A673 (cell line): Measurements from ENCODE around the gene ANKS3. TPM values are rescaled to one million over a fixed set of nuclear protein-coding genes. Genes with fewer than 3 reads are reported as not detected.

Experiments used
- BruUV-seq: library from RNA; stranded (reverse); fragments of 400-500 nt; replicated peaks from 2 replicates; lab custom pipeline; 2021; lab: Mats Ljungman, UMichigan
- CTCF ChIA-PET: fragments of 300-600 bp; sonication (Branson Sonifier 250); formaldehyde crosslinking; loops from one replicate; lab custom pipeline; 2022; ENCODE audit warnings: antibody characterized with exemption; lab: Charles Lee
- POLR2A ChIA-PET: fragments of 300-600 bp; sonication (Branson Sonifier 250); formaldehyde crosslinking; loops from one replicate; lab custom pipeline; 2022; ENCODE audit warnings: antibody characterized with exemption; ENCODE audit not compliant: low non-redundant PET; lab: Charles Lee
- DNase-seq: peaks from one replicate; pipeline ENCODE4 v3.0.0-alpha.2; 2015; ENCODE audit warnings: low spot score
- H3K27ac ChIP-seq: fragments of 200-600 bp; sonication (generic); 2 replicates; pipeline ENCODE4 v1.5.1; 2016; ENCODE audit warnings: mixed run types, low read depth, mild to moderate bottlenecking, mixed read lengths, antibody characterized with exemption, low read length; ENCODE audit not compliant: poor library complexity, severe bottlenecking
- H3K27me3 ChIP-seq: fragments of 200-600 bp; sonication (generic); replicated peaks from 2 replicates; pipeline ENCODE4 v1.6.1; 2017; ENCODE audit warnings: mixed run types, low read depth, mild to moderate bottlenecking, mixed read lengths, antibody characterized with exemption, low read length; ENCODE audit not compliant: insufficient read depth, poor library complexity
- H3K36me3 ChIP-seq: fragments of 200-600 bp; sonication (generic); 2 replicates; pipeline ENCODE4 v1.6.1; 2016; ENCODE audit warnings: mixed run types, mild to moderate bottlenecking, mixed read lengths, antibody characterized with exemption, low read length; ENCODE audit not compliant: insufficient read depth, poor library complexity, severe bottlenecking
- H3K4me1 ChIP-seq: fragments of 200-600 bp; sonication (generic); 2 replicates; pipeline ENCODE4 v1.6.1; 2017; ENCODE audit warnings: mixed run types, mild to moderate bottlenecking, mixed read lengths, antibody characterized with exemption, low read length; ENCODE audit not compliant: insufficient read depth, poor library complexity, severe bottlenecking
- H3K4me3 ChIP-seq: fragments of 200-600 bp; sonication (generic); 2 replicates; pipeline ENCODE4 v1.5.1; 2016; ENCODE audit warnings: low read depth, mixed run types, mild to moderate bottlenecking, mixed read lengths, low read length; ENCODE audit not compliant: poor library complexity, severe bottlenecking
- H3K9me3 ChIP-seq: fragments of 200-600 bp; sonication (generic); 2 replicates; pipeline ENCODE4 v1.6.1; 2016; ENCODE audit warnings: mixed run types, low read depth, mild to moderate bottlenecking, mixed read lengths, antibody characterized with exemption, low read length; ENCODE audit not compliant: poor library complexity, severe bottlenecking
- CTCF ChIP-seq: fragments of 300-800, 200-600 bp; sonication (generic); conservative IDR thresholded peaks from 2 replicates; pipeline ENCODE4 v1.5.1; 2017; ENCODE audit warnings: low read depth, mild to moderate bottlenecking, antibody characterized with exemption, low read length, moderate library complexity, mixed read lengths
- EZH2 ChIP-seq: fragments of 200-600 bp; sonication (generic); IDR thresholded peaks from 2 replicates; pipeline ENCODE4 v1.6.1; 2017; ENCODE audit warnings: borderline replicate concordance, low read depth, mild to moderate bottlenecking, mixed read lengths, antibody characterized with exemption, low read length; ENCODE audit not compliant: poor library complexity, severe bottlenecking
- intact Hi-C: fragments of 100-400 bp; cut with micrococcal nuclease; formaldehyde crosslinking; loops from one replicate; pipeline ENCODE4 v1.10.0; 2022; ENCODE audit not compliant: unreplicated experiment
- total RNA-seq: library from RNA; stranded (reverse); gene quantifications from 2 replicates; pipeline ENCODE4 v1.2.3, GENCODE V29; 2021

Gene ANKS3
- total RNA-seq, 1 experiment from 2014 or later: 26.9 TPM

GRCh38 chr16:4656221-4656620, 77.8 kb downstream of the ANKS3 start:
- ChIA-PET POLR2A (interaction anchor here (0.5 kb wide), 1 partner anchor 26 kb away, joined by 10 read pairs; no protein-coding TSS in a partner anchor), CTCF (no interaction called here)
- intact Hi-C loops: no loop called here
- Histone ChIP-seq H3K4me3 (no peak overlapping the region), H3K9me3 (no peaks in the 10 kb centered on the region), H3K4me1 (no peaks in the 10 kb centered on the region), H3K27ac (no peak overlapping the region), H3K36me3 (peaks cover 4% of the 10 kb centered on the region), H3K27me3 (no peaks in the 10 kb centered on the region)
- no TSS peak for BruUV-seq
- DNase-seq: no peak
- TF ChIP-seq EZH2 (no peak), CTCF (no peak)

- no peak for TF ChIP-seq EZH2
- Histone ChIP-seq H3K27ac (no peak overlapping the region), H3K36me3 (peaks cover 7% of the 10 kb centered on the region), H3K4me3 (no peak overlapping the region), H3K4me1 (no peaks in the 10 kb centered on the region), H3K9me3 (no peaks in the 10 kb centered on the region), H3K27me3 (no peaks in the 10 kb centered on the region)
- POLR2A ChIA-PET: interaction anchor here (0.5 kb wide), 1 partner anchor 25 kb away, joined by 10 read pairs; no protein-coding TSS in a partner anchor
- intact Hi-C loops: no loop called here
- no peak for DNase-seq
- no TSS peak for BruUV-seq
- CTCF ChIA-PET: no interaction called here
Measured at GRCh38 chr16:4655801-4656200, 78.3 kb downstream of the ANKS3 start.

GRCh38 chr16:4654964-4655590, 79.0 kb downstream of the ANKS3 start:
- ChIA-PET CTCF (no interaction called here), POLR2A (no interaction called here)
- no peak for DNase-seq
- Histone ChIP-seq H3K4me1 (no peaks in the 10 kb centered on the region), H3K27me3 (no peaks in the 10 kb centered on the region), H3K27ac (no peak overlapping the region), H3K4me3 (no peak overlapping the region), H3K9me3 (no peaks in the 10 kb centered on the region), H3K36me3 (peaks cover 7% of the 10 kb centered on the region)
- no peak for TF ChIP-seq EZH2
- no peak for TF ChIP-seq CTCF
- intact Hi-C loops: no loop called here
- BruUV-seq: no TSS peak
